IMR-90 (cell line): Measurements from ENCODE around the gene SLC12A1. TPM values are rescaled to one million over a fixed set of nuclear protein-coding genes. Genes with fewer than 3 reads are reported as not detected.

Experiments used
- ATAC-seq: fragments of 200-7000 bp; cut with Tn5 transposase; 2 replicates; pipeline ENCODE4 v1.9.1; 2020; ENCODE audit warnings: low read depth, mild to moderate bottlenecking, moderate library complexity
- BruUV-seq: library from RNA; stranded (reverse); fragments of 400-500 nt; replicated peaks from 2 replicates; lab custom pipeline; 2021; lab: Mats Ljungman, UMichigan
- CTCF ChIA-PET: fragments of 300-600 bp; formaldehyde crosslinking; extraction: SDS; loops from one replicate; lab custom pipeline; 2021; ENCODE audit warnings: antibody characterized with exemption; lab: Yijun Ruan, JAX
- POLR2A ChIA-PET: fragments of 300-600 bp; sonication (Branson Sonifier 250); formaldehyde crosslinking; loops from one replicate; lab custom pipeline; 2022; ENCODE audit warnings: antibody characterized with exemption; ENCODE audit not compliant: unreplicated experiment; lab: Charles Lee
- DNase-seq: peaks from one replicate; pipeline ENCODE4 v3.0.0; 2013
- H2AFZ ChIP-seq: replicated peaks from 2 replicates; pipeline ENCODE3; 2013; ENCODE audit warnings: low read length, mild to moderate bottlenecking; ENCODE audit not compliant: poor library complexity
- H2AK5ac ChIP-seq: 2 replicates; pipeline ENCODE4 v1.6.1; 2013; ENCODE audit warnings: low read depth, low read length, inconsistent platforms
- H2AK9ac ChIP-seq: replicated peaks from 2 replicates; pipeline ENCODE3; 2013; ENCODE audit warnings: mild to moderate bottlenecking, low read depth, low read length, moderate library complexity; ENCODE audit not compliant: poor library complexity
- H2BK120ac ChIP-seq: 2 replicates; pipeline ENCODE4 v1.6.1; 2013; ENCODE audit warnings: low read depth, low read length, inconsistent platforms
- H2BK15ac ChIP-seq: 3 replicates; pipeline ENCODE4 v1.6.1; 2013; ENCODE audit warnings: low read depth, low read length, inconsistent platforms
- H2BK20ac ChIP-seq: 2 replicates; pipeline ENCODE4 v1.6.1; 2013; ENCODE audit warnings: low read depth, mild to moderate bottlenecking, inconsistent platforms, low read length, moderate library complexity
- H2BK5ac ChIP-seq: 2 replicates; pipeline ENCODE4 v1.6.1; 2013; ENCODE audit warnings: mild to moderate bottlenecking, low read depth, low read length, inconsistent platforms; ENCODE audit not compliant: poor library complexity, severe bottlenecking
- H3K14ac ChIP-seq: replicated peaks from 2 replicates; pipeline ENCODE4 v1.6.1; 2013; ENCODE audit warnings: low read depth, low read length, inconsistent platforms
- H3K18ac ChIP-seq: 2 replicates; pipeline ENCODE4 v1.6.1; 2013; ENCODE audit warnings: low read depth, low read length, control low read depth
- H3K23ac ChIP-seq: 2 replicates; pipeline ENCODE4 v1.6.1; 2013; ENCODE audit warnings: low read depth, low read length, inconsistent platforms
- H3K27ac ChIP-seq: 2 replicates; pipeline ENCODE4 v1.5.1; 2013; ENCODE audit warnings: mild to moderate bottlenecking, control low read depth, low read length; ENCODE audit not compliant: insufficient read depth
- H3K27me3 ChIP-seq: 2 replicates; pipeline ENCODE4 v1.6.1; 2013; ENCODE audit warnings: low read length; ENCODE audit not compliant: control insufficient read depth, insufficient read depth
- H3K36me3 ChIP-seq: 2 replicates; pipeline ENCODE4 v1.6.1; 2013; ENCODE audit warnings: low read length, mixed read lengths; ENCODE audit not compliant: control insufficient read depth, insufficient read depth
- H3K4ac ChIP-seq: 2 replicates; pipeline ENCODE4 v1.6.1; 2013; ENCODE audit warnings: low read depth, low read length, inconsistent platforms
- H3K4me1 ChIP-seq: 2 replicates; pipeline ENCODE4 v1.6.1; 2013; ENCODE audit warnings: low read length, mixed read lengths; ENCODE audit not compliant: control insufficient read depth, insufficient read depth
- H3K4me2 ChIP-seq: 2 replicates; pipeline ENCODE4 v1.6.1; 2013; ENCODE audit warnings: low read depth, mild to moderate bottlenecking, control low read depth, low read length, moderate library complexity
- H3K4me3 ChIP-seq: 2 replicates; pipeline ENCODE4 v1.5.1; 2013; ENCODE audit warnings: low read depth, mild to moderate bottlenecking, control low read depth, low read length, moderate library complexity; ENCODE audit not compliant: insufficient read depth
- H3K56ac ChIP-seq: 2 replicates; pipeline ENCODE4 v1.6.1; 2013; ENCODE audit warnings: low read length, inconsistent platforms; ENCODE audit not compliant: insufficient read depth; ENCODE audit errors: extremely low read depth
- H3K79me1 ChIP-seq, 2 experiments: 2 replicates each; pipeline ENCODE4 v1.6.1; 2013; ENCODE audit warnings: low read length in 2 of 2, inconsistent platforms in 1 of 2, low read depth in 1 of 2
- H3K9ac ChIP-seq: 2 replicates; pipeline ENCODE4 v1.6.1; 2013; ENCODE audit warnings: low read depth, low read length, control low read depth
- H3K9me1 ChIP-seq: 2 replicates; pipeline ENCODE4 v1.6.1; 2013; ENCODE audit warnings: low read length, inconsistent platforms; ENCODE audit not compliant: insufficient read depth
- H3K9me3 ChIP-seq: 2 replicates; pipeline ENCODE4 v1.6.1; 2013; ENCODE audit warnings: low read length; ENCODE audit not compliant: control insufficient read depth, insufficient read depth
- H4K20me1 ChIP-seq: 2 replicates; pipeline ENCODE4 v1.6.1; 2013; ENCODE audit warnings: low read length, inconsistent platforms; ENCODE audit not compliant: insufficient read depth
- H4K5ac ChIP-seq: 2 replicates; pipeline ENCODE4 v1.6.1; 2013; ENCODE audit warnings: mild to moderate bottlenecking, low read depth, low read length, control low read depth
- H4K8ac ChIP-seq, 2 experiments: 2 replicates each; pipeline ENCODE4 v1.6.1; 2013; ENCODE audit warnings: low read depth in 2 of 2, low read length in 2 of 2, control low read depth in 1 of 2, inconsistent platforms in 1 of 2
- H4K91ac ChIP-seq: 2 replicates; pipeline ENCODE4 v1.6.1; 2013; ENCODE audit warnings: low read depth, low read length, inconsistent platforms; ENCODE audit not compliant: insufficient read depth
- BHLHE40 ChIP-seq: fragments of 150-350 bp; IDR thresholded peaks from 2 replicates; pipeline ENCODE4 v1.6.1; 2016; ENCODE audit warnings: mild to moderate bottlenecking, low read depth, low read length
- MAFK ChIP-seq: IDR thresholded peaks from 2 replicates; pipeline ENCODE4 v1.6.1; 2012; ENCODE audit warnings: low read depth, low read length, improper control_type of control experiment
- MAZ ChIP-seq: IDR thresholded peaks from 2 replicates; pipeline ENCODE4 v1.6.1; 2012; ENCODE audit warnings: low read depth, mild to moderate bottlenecking, low read length, improper control_type of control experiment, moderate library complexity, borderline replicate concordance
- NFE2L2 ChIP-seq: fragments of 150-350 bp; IDR thresholded peaks from 2 replicates; pipeline ENCODE4 v1.6.1; 2016; ENCODE audit warnings: low read depth, mild to moderate bottlenecking, low read length
- POLR2A ChIP-seq: IDR thresholded peaks from 2 replicates; pipeline ENCODE4 v1.6.1; 2012; ENCODE audit warnings: mild to moderate bottlenecking, low read depth, low read length
- RFX5 ChIP-seq: IDR thresholded peaks from 2 replicates; pipeline ENCODE4 v1.8.0; 2012; ENCODE audit warnings: low read depth, mild to moderate bottlenecking, low read length, moderate library complexity
- WGBS, 2 experiments: methylation state at CpG; one replicate each; pipeline versions ENCODE4 v1.1.5 to v1.1.7; 2013; ENCODE audit warnings: missing lambda C conversion rate in 2 of 2; ENCODE audit not compliant: insufficient read length in 1 of 2; ENCODE audit errors: extremely low coverage in 2 of 2; 5-methylcytosine and 5-hydroxymethylcytosine counted together
- dilution Hi-C: fragments of 300-500 bp; cut with HindIII; formaldehyde crosslinking; loops from one replicate; pipeline ENCODE4 v1.14.3; 2018; ENCODE audit warnings: low sequenced_read_pairs; ENCODE audit not compliant: unreplicated experiment
- in situ Hi-C: fragments of 300-500 bp; cut with MboI; formaldehyde crosslinking; loops from 3 replicates; pipeline ENCODE4 v1.14.3; 2019; ENCODE audit warnings: low sequenced_read_pairs, inconsistent platforms, mixed read lengths
- intact Hi-C: fragments of 100-400 bp; cut with micrococcal nuclease; formaldehyde crosslinking; loops from 2 replicates; pipeline ENCODE4 v1.10.0; 2022
- polyA plus RNA-seq, 3 experiments: library from polyadenylated mRNA; depleted of rRNA; stranded (reverse); fragments of >200 nt; gene quantifications; 2 replicates each; pipeline ENCODE4 v1.2.3, GENCODE V29; 2012; ENCODE audit warnings: low replicate concordance in 1 of 3
- total RNA-seq: library from RNA; depleted of rRNA; stranded (reverse); fragments of >200 nt; gene quantifications from 2 replicates; pipeline ENCODE4 v1.2.3, GENCODE V29; 2012
- TF ChIP-seq, protein P1 (sequence below): conservative IDR thresholded peaks from 2 replicates; pipeline ENCODE4 v1.5.1; 2012; ENCODE audit warnings: mild to moderate bottlenecking, low read depth, low read length, improper control_type of control experiment

The SLC12A1 gene
- total and polyA plus RNA-seq, 2 of the 4 experiments (the other 2 are of a cell fraction) = not detected

DNA sequence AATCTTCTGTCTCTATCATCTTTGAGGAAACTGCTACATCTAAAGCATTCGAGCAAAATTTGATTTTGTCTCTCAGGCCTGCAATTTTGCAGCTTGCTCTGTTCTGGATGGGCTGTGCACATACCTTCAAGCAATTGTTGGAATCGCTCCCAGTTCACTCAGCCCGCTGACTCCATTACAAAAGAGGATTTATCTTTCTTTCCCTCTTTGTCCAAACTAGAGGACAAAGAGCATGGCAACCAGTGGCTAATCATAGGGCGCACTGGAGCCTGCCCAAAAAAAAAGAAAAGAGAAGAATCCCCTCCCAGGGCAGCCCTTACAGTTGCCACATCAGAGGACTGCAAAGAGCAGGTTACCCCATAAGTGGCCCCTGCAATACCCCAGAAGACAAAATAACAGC is 76.1 kb downstream of the SLC12A1 start:
- DNase-seq = peak; percentile 20

More for the DNA sequence above, 76.1 kb downstream of the SLC12A1 start:
- Histone ChIP-seq H2BK15ac (no peak overlapping the region), H3K4me1 (no peaks in the 10 kb centered on the region; the same call in none of the 2 replicates), H3K56ac (no peak overlapping the region), H3K14ac (no peak overlapping the region), H2AK5ac (no peak overlapping the region), H4K8ac (no peak overlapping the region), H3K4me3 (no peak overlapping the region), H2BK120ac (no peak overlapping the region), H4K5ac (no peak overlapping the region), H4K20me1 (no peaks in the 10 kb centered on the region), H3K79me1 (no peaks in the 10 kb centered on the region), H3K4me2 (no peak overlapping the region), H2AFZ (no peak overlapping the region), H3K4ac (no peak overlapping the region), H3K27me3 (no peaks in the 10 kb centered on the region; the same call in 1 of the 2 replicates), H2BK5ac (no peak overlapping the region), H3K9ac (no peak overlapping the region), H3K9me3 (no peaks in the 10 kb centered on the region), H3K23ac (no peak overlapping the region), H3K27ac (no peak overlapping the region), H3K18ac (no peak overlapping the region), H3K9me1 (no peaks in the 10 kb centered on the region), H2BK20ac (no peak overlapping the region), H2AK9ac (no peak overlapping the region), H4K91ac (no peak overlapping the region), H3K36me3 (no peaks in the 10 kb centered on the region)
- in situ Hi-C loops (loop anchor here (10.0 kb wide), 1 partner anchor 1087 kb away; no protein-coding TSS in a partner anchor), dilution Hi-C loops (no loop called here), intact Hi-C loops (no loop called here)
- TF ChIP-seq RFX5 (no peak), MAZ (no peak), NFE2L2 (no peak), MAFK (no peak), BHLHE40 (no peak), POLR2A (no peak)
- TF ChIP-seq, protein P1, sequence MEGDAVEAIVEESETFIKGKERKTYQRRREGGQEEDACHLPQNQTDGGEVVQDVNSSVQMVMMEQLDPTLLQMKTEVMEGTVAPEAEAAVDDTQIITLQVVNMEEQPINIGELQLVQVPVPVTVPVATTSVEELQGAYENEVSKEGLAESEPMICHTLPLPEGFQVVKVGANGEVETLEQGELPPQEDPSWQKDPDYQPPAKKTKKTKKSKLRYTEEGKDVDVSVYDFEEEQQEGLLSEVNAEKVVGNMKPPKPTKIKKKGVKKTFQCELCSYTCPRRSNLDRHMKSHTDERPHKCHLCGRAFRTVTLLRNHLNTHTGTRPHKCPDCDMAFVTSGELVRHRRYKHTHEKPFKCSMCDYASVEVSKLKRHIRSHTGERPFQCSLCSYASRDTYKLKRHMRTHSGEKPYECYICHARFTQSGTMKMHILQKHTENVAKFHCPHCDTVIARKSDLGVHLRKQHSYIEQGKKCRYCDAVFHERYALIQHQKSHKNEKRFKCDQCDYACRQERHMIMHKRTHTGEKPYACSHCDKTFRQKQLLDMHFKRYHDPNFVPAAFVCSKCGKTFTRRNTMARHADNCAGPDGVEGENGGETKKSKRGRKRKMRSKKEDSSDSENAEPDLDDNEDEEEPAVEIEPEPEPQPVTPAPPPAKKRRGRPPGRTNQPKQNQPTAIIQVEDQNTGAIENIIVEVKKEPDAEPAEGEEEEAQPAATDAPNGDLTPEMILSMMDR = no peak
- CTCF ChIA-PET = no interaction called here
- no peak for ATAC-seq
- POLR2A ChIA-PET = no interaction called here
- 33% methylated on average over 3 of the region's 4 CpGs; no CpG with 5 or more reads in 1 of the 2 experiments for WGBS, 2 experiments
- no TSS peak for BruUV-seq
